ENCODE data around the gene AKAP13. TPM values are rescaled to one million over a fixed set of nuclear protein-coding genes. Genes with fewer than 3 reads are reported as not detected.

Gene AKAP13
- total RNA-seq, 1 donor from 2014 or later = 450 TPM

GRCh38 chr15:85377269-85377668, 3.1 kb upstream of the AKAP13 start:
- Histone ChIP-seq H3K4me1 (peaks cover 9% of the 10 kb centered on the region), H3K27ac (no peak overlapping the region), H3K9me3 (no peaks in the 10 kb centered on the region), H3K27me3 (no peaks in the 10 kb centered on the region), H3K4me3 (no peak overlapping the region), H3K36me3 (no peaks in the 10 kb centered on the region)
- TF ChIP-seq CTCF (IDR thresholded peaks at IDR 0.05) = no peak
- ATAC-seq (no peak), DNase-seq (no peak)
- intact Hi-C loops (cut with DNase I) = no loop called here

GRCh38 chr15:85377986-85378385, 2.4 kb upstream of the AKAP13 start:
- intact Hi-C loops (cut with DNase I) = no loop called here
- Histone ChIP-seq H3K4me3 (no peak overlapping the region), H3K36me3 (no peaks in the 10 kb centered on the region), H3K9me3 (no peaks in the 10 kb centered on the region), H3K27ac (no peak overlapping the region), H3K27me3 (no peaks in the 10 kb centered on the region), H3K4me1 (peaks cover 16% of the 10 kb centered on the region)
- no peak for TF ChIP-seq CTCF (IDR thresholded peaks at IDR 0.05)
- no peak for DNase-seq
- ATAC-seq = no peak

GRCh38 chr15:85379403-85380131, 836 bp upstream of the AKAP13 start:
- Histone ChIP-seq H3K36me3 (no peaks in the 10 kb centered on the region), H3K4me3 (peak overlapping the region; percentile 76), H3K9me3 (no peaks in the 10 kb centered on the region), H3K27ac (peak overlapping the region; percentile 91), H3K4me1 (peaks cover 30% of the 10 kb centered on the region), H3K27me3 (no peaks in the 10 kb centered on the region)
- ATAC-seq (no peak), DNase-seq (no peak)
- no peak for TF ChIP-seq CTCF (IDR thresholded peaks at IDR 0.05)
- intact Hi-C loops (cut with DNase I) = no loop called here

- DNase-seq (peak; percentile 85), ATAC-seq (peak; percentile 73)
- peak overlapping the region; percentile 91 for H3K27ac ChIP-seq
- no peaks in the 10 kb centered on the region for H3K27me3 ChIP-seq
- H3K4me1 ChIP-seq = peaks cover 34% of the 10 kb centered on the region
- no peak for TF ChIP-seq CTCF (IDR thresholded peaks at IDR 0.05)
- peak overlapping the region; percentile 76 for H3K4me3 ChIP-seq
- intact Hi-C loops (cut with DNase I) = no loop called here
- no peaks in the 10 kb centered on the region for H3K36me3 ChIP-seq
- H3K9me3 ChIP-seq = no peaks in the 10 kb centered on the region
Measured at GRCh38 chr15:85380812-85381642, 624 bp downstream of the AKAP13 start.

- Histone ChIP-seq H3K4me1 (peaks cover 34% of the 10 kb centered on the region), H3K36me3 (no peaks in the 10 kb centered on the region), H3K27ac (peak overlapping the region; percentile 91), H3K4me3 (peak overlapping the region; percentile 76), H3K27me3 (no peaks in the 10 kb centered on the region), H3K9me3 (no peaks in the 10 kb centered on the region)
- DNase-seq (no peak), ATAC-seq (no peak)
- TF ChIP-seq CTCF (IDR thresholded peaks at IDR 0.05) = no peak
- intact Hi-C loops (cut with DNase I) = no loop called here
Measured at GRCh38 chr15:85381850-85382751, 1.7 kb downstream of the AKAP13 start.
